NCI-H446 treated with DMSO at 0.1 percent for 48 hours (cell line): ENCODE data around the gene BIRC5.
"Not testable (repeated sequence)": the region's sequence is repeated elsewhere in the genome, so short reads cannot be mapped to it uniquely, and the experiment has no call there.

Source experiments
- DNase-seq: peaks from one replicate; lab custom pipeline; 2025; lab: John Stamatoyannopoulos, UW

Gene BIRC5

GRCh38 chr17:78214016-78214705 lies at the start of gene BIRC5:
Gene BIRC5 (plus strand): TSS chr17:78214253. CDS start chr17:78214317, 64 bp downstream.
- peak; percentile 83 for DNase-seq

- no peak for DNase-seq
These were observed 49.1 kb upstream of the BIRC5 start for GRCh38 chr17:78164748-78165607.

GRCh38 chr17:78166416-78166815 lies 47.6 kb upstream of the BIRC5 start:
- no peak for DNase-seq

GRCh38 chr17:78168242-78168902 lies 45.7 kb upstream of the BIRC5 start, which contains the start of gene SYNGR2:
Gene SYNGR2 (plus strand): TSS chr17:78168581. CDS start chr17:78168617, 36 bp downstream.
- peak; percentile 46 for DNase-seq

- peak; percentile 35 for DNase-seq
These were observed 44.9 kb upstream of the BIRC5 start for GRCh38 chr17:78168903-78169793.

- DNase-seq: no peak
These were observed 43.1 kb upstream of the BIRC5 start for GRCh38 chr17:78170692-78171590.

GRCh38 chr17:78171591-78172248 lies 42.3 kb upstream of the BIRC5 start:
- DNase-seq: not testable (repeated sequence)

GRCh38 chr17:78172249-78173051 lies 41.6 kb upstream of the BIRC5 start:
- no peak for DNase-seq

- DNase-seq: no peak
These were observed 40.8 kb upstream of the BIRC5 start for GRCh38 chr17:78173097-78173715.

GRCh38 chr17:78174346-78174869 lies 39.6 kb upstream of the BIRC5 start:
- no peak for DNase-seq

- peak; percentile 58 for DNase-seq
These were observed 39.0 kb upstream of the BIRC5 start for GRCh38 chr17:78174870-78175642.

GRCh38 chr17:78175643-78175981 lies 38.4 kb upstream of the BIRC5 start:
- DNase-seq: no peak

- DNase-seq: no peak
These were observed 37.5 kb upstream of the BIRC5 start for GRCh38 chr17:78176548-78177025.

- DNase-seq: no peak
These were observed 34.7 kb upstream of the BIRC5 start for GRCh38 chr17:78179372-78179771.

GRCh38 chr17:78180083-78180482 lies 34.0 kb upstream of the BIRC5 start:
- DNase-seq: no peak

- no peak for DNase-seq
These were observed 33.5 kb upstream of the BIRC5 start for GRCh38 chr17:78180508-78180907.

- DNase-seq: no peak
These were observed 31.5 kb upstream of the BIRC5 start for GRCh38 chr17:78182504-78182903.

GRCh38 chr17:78183916-78184315 lies 30.1 kb upstream of the BIRC5 start:
- no peak for DNase-seq
